DND-41 (cell line): ENCODE measurements around the gene LINC01488.

Experiments
- ATAC-seq: fragments of 200-7000 bp; cut with Tn5 transposase; 3 replicates; pipeline ENCODE4 v1.9.1; 2021; ENCODE audit warnings: low read depth; ENCODE audit not compliant: insufficient read depth
- DNase-seq: peaks from one replicate; pipeline ENCODE4 v3.0.0-alpha.2; 2020
- H2AFZ ChIP-seq: 2 replicates; pipeline ENCODE4 v1.6.0; 2012; ENCODE audit warnings: low read depth, low read length
- H3K27ac ChIP-seq: 2 replicates; pipeline ENCODE4 v1.5.1; 2012; ENCODE audit warnings: low read length, inconsistent platforms
- H3K27me3 ChIP-seq: fragments of 200-600 bp; sonication (generic); 2 replicates; pipeline ENCODE4 v1.6.0; 2012; ENCODE audit warnings: low read length, mild to moderate bottlenecking, inconsistent platforms; ENCODE audit not compliant: insufficient read depth, poor library complexity
- H3K36me3 ChIP-seq: 2 replicates; pipeline ENCODE4 v1.5.1; 2012; ENCODE audit warnings: low read length, inconsistent platforms; ENCODE audit not compliant: insufficient read depth
- H3K4me1 ChIP-seq: 2 replicates; pipeline ENCODE4 v1.5.1; 2012; ENCODE audit warnings: mild to moderate bottlenecking, low read length; ENCODE audit not compliant: insufficient read depth
- H3K4me2 ChIP-seq: 2 replicates; pipeline ENCODE4 v1.6.0; 2012; ENCODE audit warnings: mild to moderate bottlenecking, moderate library complexity, low read length, inconsistent platforms; ENCODE audit not compliant: insufficient read depth
- H3K4me3 ChIP-seq, 2 experiments: fragments of 200-600 bp in 1 of 2; shearing (Covaris generic) in 1 of 2; 2 replicates each; pipeline ENCODE4 v1.5.1; 2012 to 2016; ENCODE audit warnings: inconsistent platforms in 2 of 2, low read length in 2 of 2, mild to moderate bottlenecking in 2 of 2, low read depth in 1 of 2, moderate library complexity in 1 of 2
- H3K79me2 ChIP-seq: 2 replicates; pipeline ENCODE4 v1.6.0; 2012; ENCODE audit warnings: low read length, inconsistent platforms; ENCODE audit not compliant: insufficient read depth
- H3K9ac ChIP-seq: 2 replicates; pipeline ENCODE4 v1.6.0; 2012; ENCODE audit warnings: low read depth, mild to moderate bottlenecking, inconsistent platforms, low read length, moderate library complexity
- H3K9me3 ChIP-seq: 2 replicates; pipeline ENCODE4 v1.5.1; 2012; ENCODE audit warnings: low read length, moderate library complexity, mild to moderate bottlenecking, inconsistent platforms; ENCODE audit not compliant: insufficient read depth, severe bottlenecking
- H4K20me1 ChIP-seq: 2 replicates; pipeline ENCODE4 v1.6.0; 2012; ENCODE audit warnings: low read length; ENCODE audit not compliant: insufficient read depth
- CTCF ChIP-seq: IDR thresholded peaks from 2 replicates; pipeline ENCODE4 v1.5.1; 2012; ENCODE audit warnings: borderline replicate concordance, low read length, moderate library complexity, mild to moderate bottlenecking; ENCODE audit not compliant: poor library complexity, severe bottlenecking; ENCODE audit errors: extremely low read depth
- EZH2 ChIP-seq: IDR thresholded peaks from 3 replicates; pipeline ENCODE4 v1.6.1; 2012; ENCODE audit warnings: borderline replicate concordance, low read depth, mild to moderate bottlenecking, moderate library complexity, low read length, inconsistent platforms; ENCODE audit not compliant: severe bottlenecking

Gene LINC01488

GRCh38 chr11:69504127-69504526 lies 22.7 kb downstream of the LINC01488 start:
- TF ChIP-seq CTCF (no peak), EZH2 (no peak)
- no peak for ATAC-seq
- Histone ChIP-seq H4K20me1 (no peaks in the 10 kb centered on the region), H3K4me3 (no peak overlapping the region), H3K4me2 (no peak overlapping the region), H3K27me3 (no peaks in the 10 kb centered on the region), H3K9ac (no peak overlapping the region), H3K4me1 (no peaks in the 10 kb centered on the region), H2AFZ (no peak overlapping the region), H3K9me3 (no peaks in the 10 kb centered on the region), H3K79me2 (no peaks in the 10 kb centered on the region), H3K27ac (no peak overlapping the region), H3K36me3 (no peaks in the 10 kb centered on the region)
- DNase-seq, result no peak

GRCh38 chr11:69504576-69505335 lies 23.3 kb downstream of the LINC01488 start:
- TF ChIP-seq EZH2 (no peak), CTCF (no peak)
- Histone ChIP-seq H2AFZ (no peak overlapping the region), H3K9me3 (no peaks in the 10 kb centered on the region), H3K9ac (no peak overlapping the region), H4K20me1 (no peaks in the 10 kb centered on the region), H3K27me3 (no peaks in the 10 kb centered on the region), H3K27ac (no peak overlapping the region), H3K79me2 (no peaks in the 10 kb centered on the region), H3K36me3 (no peaks in the 10 kb centered on the region), H3K4me2 (no peak overlapping the region), H3K4me3 (no peak overlapping the region), H3K4me1 (no peaks in the 10 kb centered on the region)
- DNase-seq (no peak), ATAC-seq (no peak)

- ATAC-seq (no peak), DNase-seq (no peak)
- H4K20me1 ChIP-seq, result no peaks in the 10 kb centered on the region; the same call in 1 of the 2 replicates
- no peak overlapping the region for H3K4me2 ChIP-seq
- no peak overlapping the region for H3K4me3 ChIP-seq
- no peak overlapping the region for H3K9ac ChIP-seq
- H3K4me1 ChIP-seq, result no peaks in the 10 kb centered on the region
- no peaks in the 10 kb centered on the region for H3K36me3 ChIP-seq
- H3K27ac ChIP-seq, result no peak overlapping the region
- H2AFZ ChIP-seq, result no peak overlapping the region
- H3K9me3 ChIP-seq, result no peaks in the 10 kb centered on the region
- TF ChIP-seq EZH2 (no peak), CTCF (no peak)
- H3K79me2 ChIP-seq, result no peaks in the 10 kb centered on the region
- H3K27me3 ChIP-seq, result no peaks in the 10 kb centered on the region
These were observed 27.5 kb downstream of the LINC01488 start for GRCh38 chr11:69508974-69509373.
